Stimulated activated CD8-positive, alpha-beta memory T cell treated with anti-CD3 and anti-CD28 coated beads, Interleukin-2, amount 100 ng/mL, for 1 hour (primary cell): ENCODE results near the gene MIA.
"Not testable (repeated sequence)": the region's sequence is repeated elsewhere in the genome, so short reads cannot be mapped to it uniquely, and the experiment has no call there.

ENCODE experiments used
- DNase-seq, 2 donors: peaks; one replicate each; pipeline ENCODE4 v3.0.0-alpha.2; 2020; ENCODE audit warnings: low read depth in 2 of 2

MIA gene

DNA sequence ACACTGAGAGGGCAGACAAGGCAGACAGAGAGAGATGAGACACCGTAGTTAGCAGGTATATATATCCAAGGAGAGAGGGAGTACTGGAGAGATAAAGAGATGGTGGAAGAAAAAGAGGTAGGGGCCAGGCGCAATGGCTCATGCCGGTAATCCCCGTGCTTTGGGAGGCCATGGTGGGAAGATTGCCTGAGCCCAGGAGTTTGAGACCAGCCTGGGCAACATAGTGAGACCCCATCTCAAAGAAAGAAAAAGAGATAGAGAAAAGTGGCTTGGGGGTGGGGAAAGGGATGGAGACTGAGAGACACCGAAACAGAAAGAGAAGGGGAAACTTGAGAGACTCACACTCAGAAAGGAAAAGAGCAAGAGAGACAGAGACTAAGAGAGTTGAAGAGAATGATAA is 5.3 kb downstream of the MIA start:
- no peak for DNase-seq

DNA sequence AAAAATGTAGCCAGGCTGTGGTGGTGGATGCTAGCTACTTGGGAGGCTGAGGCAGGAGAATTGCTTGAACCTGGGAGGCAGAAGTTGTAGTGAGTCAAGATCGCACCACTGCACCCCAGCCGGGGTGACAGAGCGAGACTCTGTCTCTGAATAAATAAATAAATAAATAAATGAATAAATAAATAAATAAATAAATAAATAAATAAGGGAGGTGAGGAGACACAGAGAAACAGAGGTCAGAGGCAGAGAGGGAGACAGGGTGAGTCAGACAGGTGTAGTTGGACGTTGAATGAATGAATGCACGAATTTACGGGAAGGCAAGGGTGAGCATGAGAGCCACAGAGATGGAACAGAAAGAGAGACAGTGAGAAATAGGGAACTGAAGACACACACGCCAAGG is 5.8 kb downstream of the MIA start:
- DNase-seq = no peak

DNA sequence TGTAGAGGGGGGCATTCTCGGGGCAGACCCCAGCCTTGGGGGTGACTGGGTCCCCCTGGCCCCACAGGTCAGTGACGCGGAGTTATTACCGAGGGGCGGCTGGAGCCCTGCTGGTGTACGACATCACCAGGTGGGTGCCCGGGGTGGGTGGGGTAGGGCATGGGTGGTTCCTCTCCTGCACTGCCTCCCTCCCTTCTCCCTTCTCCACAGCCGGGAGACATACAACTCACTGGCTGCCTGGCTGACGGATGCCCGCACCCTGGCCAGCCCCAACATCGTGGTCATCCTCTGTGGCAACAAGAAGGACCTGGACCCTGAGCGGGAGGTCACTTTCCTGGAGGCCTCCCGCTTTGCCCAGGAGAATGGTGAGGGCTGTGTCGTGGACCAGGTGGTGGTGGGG is 8.4 kb downstream of the MIA start:
- DNase-seq = no peak

DNA sequence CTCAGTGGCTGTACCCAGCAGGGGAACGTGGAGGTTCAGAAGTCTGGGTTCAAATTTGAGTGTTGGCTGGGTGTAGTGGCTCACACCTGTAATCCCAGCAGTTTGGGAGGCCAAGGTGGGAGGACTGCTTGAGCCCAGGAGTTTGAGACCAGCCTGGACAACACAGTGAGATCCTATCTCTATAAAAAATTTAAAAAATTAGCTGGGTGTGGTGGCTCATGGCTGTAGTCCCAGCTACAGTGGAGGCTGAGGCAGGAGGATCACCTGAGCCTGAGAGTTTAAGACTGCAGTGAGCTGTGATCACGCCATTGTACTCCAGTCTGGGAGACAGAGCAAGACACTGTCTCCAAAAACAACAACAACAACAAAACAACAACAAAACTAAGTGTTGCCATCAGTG is 8.8 kb downstream of the MIA start:
- not testable (repeated sequence) for DNase-seq

DNA sequence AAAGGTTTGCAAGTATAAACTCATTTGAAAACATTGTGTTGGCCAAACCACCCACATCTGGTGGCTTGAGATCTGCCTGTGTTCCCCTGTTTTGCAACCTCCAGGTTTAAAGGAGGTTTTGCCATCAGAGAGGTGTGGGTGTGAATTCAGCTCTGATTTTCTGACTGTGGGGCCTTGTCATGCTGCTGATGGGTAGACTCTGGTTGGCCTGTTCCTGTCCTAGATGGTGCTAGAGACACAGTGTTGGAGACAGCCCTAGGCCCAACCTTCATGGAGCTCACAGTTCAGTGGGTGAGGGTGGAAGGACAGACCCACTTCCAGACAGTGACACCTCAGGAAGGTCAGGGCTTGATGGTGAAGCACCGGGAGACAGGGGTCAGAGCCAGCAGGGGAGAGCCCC is 10.2 kb downstream of the MIA start:
- DNase-seq = no peak

DNA sequence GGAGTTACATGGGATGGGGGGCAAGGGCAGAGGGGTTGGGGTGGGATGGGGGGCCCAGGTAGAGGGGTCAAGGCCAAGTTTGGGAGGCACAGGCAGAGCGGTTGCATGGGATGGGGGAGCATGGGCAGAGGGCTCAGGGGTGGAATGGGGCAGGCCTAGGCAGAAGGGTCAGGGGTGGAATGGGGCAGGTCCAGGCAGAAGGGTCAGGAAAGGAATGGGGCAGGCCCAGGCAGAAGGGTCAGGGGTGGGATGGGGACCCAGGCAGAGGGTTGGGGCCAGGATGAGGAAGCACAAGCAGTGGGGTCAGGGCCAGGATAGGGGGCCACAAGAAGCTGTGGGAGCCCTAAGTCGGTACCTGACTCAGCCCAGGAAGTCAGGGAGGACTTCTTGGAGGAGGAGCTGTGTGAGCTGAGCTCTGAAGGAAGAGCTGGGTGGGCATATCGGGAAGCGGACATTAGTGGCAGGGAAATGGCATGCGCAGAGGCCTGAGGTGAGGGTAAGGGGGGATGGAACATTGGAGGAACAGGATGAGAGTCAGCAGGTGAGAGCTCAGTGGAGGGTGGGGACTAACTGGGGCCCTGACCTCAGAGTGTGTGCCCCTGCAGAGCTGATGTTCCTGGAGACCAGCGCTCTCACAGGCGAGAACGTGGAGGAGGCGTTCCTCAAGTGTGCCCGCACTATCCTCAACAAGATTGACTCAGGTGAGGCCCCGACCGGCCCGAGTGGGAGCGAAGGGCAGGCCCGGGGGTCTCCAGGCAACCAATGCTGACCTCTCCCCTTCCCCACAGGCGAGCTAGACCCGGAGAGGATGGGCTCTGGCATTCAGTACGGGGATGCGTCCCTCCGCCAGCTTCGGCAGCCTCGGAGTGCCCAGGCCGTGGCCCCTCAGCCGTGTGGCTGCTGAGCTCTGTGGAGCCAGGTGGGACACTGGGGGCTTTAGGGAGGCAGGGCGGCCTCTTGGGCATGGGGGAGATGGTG is 11.0 kb downstream of the MIA start:
- no peak for DNase-seq

DNA sequence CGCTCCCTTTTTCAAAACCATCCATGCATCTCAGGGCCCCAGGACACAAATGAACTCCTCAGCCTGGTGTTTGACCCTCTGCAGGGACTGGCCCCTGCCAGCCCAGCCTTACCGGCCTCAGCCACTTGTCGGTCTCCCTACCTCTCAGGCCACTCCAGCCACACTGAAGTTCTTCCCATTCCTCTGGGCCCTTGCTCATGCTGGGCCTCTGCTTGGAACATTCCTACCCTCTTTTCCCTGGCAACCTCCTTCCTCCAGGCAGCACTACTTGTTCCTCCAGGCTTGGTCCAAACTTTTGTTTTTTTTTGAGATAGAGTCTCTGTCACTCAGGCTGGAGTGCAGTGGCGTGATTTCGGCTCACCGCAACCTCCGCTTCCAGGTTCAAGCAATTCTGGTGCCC is 16.0 kb downstream of the MIA start:
- DNase-seq = no peak

DNA sequence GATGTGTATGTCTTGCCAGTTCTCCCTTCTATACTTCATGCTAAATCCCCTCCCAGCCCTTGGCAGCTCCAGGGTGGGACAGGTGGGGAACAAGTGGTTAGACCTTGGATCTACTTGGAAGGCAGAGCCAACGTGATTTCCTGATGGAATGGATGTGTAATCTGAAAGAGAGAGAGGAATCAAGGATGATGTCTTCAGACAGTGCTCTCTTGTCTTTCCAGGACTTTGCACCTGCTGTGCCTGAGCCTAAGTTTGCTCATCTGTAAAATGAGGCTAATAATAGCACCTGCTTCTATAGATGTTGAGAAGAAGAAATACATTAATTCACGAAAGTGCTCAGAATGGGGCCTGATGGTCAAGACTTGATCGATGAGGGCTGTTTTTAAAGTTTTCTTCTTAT is 16.7 kb downstream of the MIA start:
- no peak for DNase-seq

DNA sequence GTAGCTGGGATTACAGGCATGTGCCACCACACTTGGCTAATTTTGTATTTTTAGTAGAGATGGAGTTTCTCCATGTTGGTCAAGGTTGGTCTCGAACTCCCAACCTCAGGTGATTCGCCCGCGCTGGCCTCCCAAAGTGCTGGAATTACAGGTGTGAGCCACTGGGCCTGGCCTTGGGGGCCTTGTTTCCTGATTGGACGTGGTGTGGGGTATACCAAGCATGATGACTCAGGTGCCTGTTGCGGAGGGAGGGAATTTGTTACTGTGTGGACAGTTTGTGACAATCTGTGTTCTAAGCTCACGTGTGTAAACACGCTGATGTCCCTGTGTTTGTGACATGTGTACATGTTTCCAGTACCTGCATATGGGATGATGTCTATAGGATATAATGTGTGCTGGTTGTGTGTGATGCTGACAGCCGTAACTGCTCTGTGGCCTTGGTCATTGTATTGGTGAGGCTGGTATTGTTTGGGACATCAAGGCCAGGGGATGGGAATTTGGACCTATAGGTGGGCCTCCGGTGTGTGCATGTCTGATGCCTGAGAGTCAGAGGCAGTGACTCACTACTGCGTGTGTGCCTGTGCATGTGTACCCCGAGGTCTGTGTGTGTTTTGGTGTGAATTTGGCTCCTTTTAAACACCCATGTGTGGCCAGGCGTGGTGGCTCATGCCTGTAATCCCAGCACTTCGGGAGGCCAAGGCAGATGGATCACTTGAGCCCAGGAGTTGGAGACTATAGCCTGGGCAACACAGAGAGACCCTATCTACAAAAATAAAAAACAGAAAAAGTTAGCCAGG is 22.0 kb downstream of the MIA start:
- no peak for DNase-seq

DNA sequence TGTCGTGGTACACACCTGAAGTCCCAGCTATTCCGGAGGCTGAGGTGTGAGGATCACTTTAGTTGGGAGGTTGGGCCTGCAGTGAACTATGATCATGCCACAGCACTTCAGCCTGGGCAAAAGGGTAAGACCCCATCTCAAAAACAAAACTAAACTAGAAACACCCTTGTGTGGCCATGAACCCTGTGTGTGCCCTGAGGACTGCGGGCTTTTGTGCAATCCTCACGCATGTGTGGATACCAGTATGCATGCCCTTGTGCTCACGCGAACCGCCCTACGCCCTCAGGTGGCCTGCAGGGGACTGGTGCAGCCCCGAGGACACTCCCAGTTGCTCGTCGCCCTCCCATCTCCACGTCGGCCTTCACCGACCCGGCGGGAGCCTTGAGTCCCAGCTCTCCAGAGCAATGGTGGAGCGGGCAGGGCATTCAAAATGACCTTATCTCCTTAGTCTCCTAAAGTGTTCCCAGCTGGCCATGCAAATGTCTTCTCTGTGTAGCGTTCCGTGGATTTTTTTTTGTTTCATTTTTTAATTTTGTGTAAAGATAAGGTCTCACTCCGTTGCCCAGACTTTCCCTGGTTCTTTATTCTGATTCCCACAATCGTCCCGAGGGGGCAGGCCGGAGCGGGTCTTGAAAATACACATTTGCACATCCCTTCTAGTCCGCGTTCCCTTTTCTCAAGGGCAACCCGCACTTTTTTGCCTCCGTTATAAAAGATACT is 22.8 kb downstream of the MIA start:
- DNase-seq = peak; percentile 31 to 43

DNA sequence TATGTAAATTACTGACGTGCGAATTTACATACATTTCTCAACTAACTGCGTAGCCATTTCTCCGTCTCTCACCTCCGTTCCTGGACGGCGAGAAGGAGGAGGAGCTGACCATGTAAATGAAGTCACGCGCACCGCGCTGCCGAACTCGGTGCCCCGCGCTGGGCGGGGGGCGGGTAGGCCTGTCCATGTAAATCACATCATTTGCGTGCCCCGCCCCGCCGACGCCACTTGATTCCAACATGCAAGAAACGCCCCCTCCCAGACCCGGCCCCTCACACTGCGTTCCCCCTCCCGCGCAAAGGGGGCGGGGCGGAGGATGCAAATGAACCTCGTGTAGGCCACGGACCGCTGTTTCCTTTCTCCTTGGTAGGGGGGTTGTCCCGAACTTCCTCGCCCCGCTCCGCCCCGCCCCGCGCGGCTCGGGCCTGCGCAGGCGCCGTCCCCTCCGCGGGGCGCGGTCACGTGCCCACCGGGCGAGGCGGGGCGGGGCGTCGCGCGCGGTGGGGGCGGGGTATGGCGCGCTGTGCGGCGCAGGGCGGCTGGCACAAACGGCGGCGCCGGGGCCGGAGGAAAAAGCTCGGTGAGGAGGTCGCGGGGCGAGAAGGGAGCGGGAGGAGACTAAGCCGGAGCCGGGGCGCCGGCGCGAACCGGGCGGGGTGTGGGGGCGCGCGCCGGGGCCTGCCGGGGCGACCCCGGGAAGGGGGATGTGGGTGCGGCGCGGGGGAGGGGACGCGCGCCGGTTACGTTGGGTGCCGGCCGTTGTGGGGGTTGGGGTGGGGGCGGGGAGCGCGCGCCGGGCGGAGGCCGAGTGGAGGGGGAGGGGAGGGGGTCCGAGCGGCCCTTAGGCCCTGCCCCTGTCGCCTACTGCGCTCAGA is 23.6 kb downstream of the MIA start, which contains the start of gene EGLN2:
Gene EGLN2, plus strand, starts transcription at position 509 of the 875 bp plus-strand sequence. CDS start 1,382 bp downstream, outside the sequence.
- peak; percentile 100 for DNase-seq

DNA sequence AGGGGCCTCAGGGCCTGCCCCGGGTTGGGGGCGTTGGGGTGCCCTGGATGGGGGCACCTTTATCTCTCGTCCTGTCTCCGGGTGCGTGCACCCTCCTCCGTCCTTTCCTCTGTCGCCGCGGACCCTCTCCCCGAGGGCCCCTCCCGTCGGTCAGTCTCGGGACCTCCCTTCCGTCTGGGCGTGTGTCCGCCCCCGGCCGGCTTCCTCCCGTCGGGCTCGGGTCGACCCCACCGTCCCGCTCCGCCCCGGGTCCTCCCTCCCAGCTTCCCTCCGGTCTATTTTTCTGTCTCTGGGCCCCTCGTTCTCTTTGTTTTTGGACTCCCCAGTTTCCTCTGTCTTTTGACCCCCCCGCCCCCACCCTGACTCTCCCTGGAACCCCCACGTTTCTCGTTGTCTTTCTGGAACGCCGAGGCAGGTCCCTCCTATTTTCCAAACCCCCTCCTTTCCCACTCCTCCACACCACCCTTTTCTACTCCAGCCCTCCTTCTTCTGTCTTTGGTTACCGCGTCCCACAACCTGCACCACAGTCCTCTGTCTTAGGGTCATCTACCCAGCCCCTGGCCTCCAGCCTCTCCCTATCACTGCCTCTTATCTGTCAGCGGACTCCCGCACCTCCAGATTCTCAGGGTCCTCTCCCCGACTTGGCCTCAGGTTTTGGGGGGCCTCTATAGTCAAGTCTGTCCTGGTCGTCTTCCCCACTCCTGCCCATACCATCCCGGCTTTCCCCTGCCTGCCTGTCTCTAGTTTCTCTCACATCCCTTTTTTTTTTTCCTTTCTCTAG is 24.4 kb downstream of the MIA start:
- DNase-seq = no peak

DNA sequence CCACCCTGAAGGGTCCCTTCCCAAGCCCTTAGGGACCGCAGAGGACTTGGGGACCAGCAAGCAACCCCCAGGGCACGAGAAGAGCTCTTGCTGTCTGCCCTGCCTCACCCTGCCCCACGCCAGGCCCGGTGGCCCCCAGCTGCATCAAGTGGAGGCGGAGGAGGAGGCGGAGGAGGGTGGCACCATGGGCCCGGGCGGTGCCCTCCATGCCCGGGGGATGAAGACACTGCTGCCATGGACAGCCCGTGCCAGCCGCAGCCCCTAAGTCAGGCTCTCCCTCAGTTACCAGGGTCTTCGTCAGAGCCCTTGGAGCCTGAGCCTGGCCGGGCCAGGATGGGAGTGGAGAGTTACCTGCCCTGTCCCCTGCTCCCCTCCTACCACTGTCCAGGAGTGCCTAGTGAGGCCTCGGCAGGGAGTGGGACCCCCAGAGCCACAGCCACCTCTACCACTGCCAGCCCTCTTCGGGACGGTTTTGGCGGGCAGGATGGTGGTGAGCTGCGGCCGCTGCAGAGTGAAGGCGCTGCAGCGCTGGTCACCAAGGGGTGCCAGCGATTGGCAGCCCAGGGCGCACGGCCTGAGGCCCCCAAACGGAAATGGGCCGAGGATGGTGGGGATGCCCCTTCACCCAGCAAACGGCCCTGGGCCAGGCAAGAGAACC is 25.1 kb downstream of the MIA start:
- no peak for DNase-seq

DNA sequence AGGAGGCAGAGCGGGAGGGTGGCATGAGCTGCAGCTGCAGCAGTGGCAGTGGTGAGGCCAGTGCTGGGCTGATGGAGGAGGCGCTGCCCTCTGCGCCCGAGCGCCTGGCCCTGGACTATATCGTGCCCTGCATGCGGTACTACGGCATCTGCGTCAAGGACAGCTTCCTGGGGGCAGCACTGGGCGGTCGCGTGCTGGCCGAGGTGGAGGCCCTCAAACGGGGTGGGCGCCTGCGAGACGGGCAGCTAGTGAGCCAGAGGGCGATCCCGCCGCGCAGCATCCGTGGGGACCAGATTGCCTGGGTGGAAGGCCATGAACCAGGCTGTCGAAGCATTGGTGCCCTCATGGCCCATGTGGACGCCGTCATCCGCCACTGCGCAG is 25.7 kb downstream of the MIA start:
- no peak for DNase-seq

DNA sequence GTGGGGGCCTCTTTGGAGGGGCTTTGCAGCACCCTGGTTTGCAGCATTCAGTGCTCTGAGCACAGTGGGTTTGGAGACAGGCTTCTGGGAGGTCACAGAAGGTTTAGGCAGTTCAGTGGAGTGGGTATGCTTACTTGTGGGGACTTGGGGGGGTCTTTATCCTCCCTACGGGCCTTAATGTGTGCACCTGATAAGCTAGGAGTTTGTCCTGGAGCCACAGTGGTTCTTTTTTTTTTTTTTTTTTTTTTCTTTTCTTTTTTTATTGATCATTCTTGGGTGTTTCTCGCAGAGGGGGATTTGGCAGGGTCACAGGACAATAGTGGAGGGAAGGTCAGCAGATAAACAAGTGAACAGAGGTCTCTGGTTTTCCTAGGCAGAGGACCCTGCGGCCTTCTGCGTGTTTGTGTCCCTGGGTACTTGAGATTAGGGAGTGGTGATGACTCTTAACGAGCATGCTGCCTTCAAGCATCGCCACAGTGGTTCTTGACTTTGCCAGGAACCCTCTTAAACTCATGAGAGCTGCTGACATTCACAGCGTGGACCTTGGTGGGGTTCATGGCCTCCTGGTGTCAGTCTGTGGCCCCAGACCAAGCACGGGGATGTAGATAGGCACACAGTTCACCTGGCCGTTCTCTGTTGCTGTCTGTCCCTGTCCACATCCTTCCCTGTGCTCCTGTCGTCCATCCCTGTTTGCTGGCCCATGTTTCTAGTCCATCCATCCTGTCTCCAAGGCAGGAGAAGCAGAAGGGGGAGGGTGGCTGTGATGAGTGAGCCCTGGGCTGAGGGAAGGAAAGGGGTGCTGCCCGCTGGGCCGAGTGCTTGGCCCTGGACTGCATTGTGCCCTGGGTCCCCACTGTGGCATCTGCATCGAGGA is 26.3 kb downstream of the MIA start:
- no peak for DNase-seq

DNA sequence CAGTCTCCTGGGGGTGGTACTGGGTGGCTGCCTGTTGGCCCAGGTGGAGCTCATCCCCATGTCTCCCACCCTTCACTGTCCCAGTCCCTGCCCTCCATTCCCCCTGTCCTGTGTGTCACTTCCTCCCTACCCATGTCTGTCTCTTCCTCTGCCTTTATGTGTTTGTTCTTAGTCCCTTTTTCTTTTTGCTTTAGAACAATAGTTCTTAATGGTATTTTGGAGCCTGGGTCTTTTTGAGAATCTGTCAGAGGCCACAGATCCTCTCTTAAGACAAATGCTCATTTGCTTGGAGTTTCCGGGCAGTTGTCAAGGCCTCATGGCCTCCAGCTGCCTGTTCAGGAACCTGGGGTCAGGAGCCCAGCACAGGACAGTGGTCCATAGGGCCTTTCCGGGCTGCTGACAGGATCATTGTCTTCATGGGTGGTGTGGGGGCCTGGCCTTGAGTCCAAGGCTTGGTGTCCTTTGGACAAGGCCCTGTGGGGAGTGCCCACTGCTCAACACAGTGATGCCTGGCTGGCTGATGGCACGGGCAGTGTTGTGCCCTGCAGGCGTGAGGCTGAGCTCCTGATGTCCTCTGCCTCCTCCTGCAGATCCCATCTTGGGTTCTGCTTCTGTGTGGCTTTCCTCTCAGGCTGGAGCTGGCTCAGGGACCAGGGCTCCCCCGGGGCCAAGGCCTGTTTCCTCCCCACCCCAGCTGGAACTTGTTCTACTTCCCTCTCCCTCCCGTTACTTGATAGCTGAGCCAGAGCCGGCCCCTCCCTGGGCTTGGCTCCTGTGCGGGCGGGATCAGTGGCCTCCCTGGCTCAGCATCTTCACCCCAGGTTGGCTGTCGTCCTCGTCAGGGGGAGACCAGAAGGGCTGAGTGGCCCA is 27.2 kb downstream of the MIA start:
- no peak for DNase-seq

DNA sequence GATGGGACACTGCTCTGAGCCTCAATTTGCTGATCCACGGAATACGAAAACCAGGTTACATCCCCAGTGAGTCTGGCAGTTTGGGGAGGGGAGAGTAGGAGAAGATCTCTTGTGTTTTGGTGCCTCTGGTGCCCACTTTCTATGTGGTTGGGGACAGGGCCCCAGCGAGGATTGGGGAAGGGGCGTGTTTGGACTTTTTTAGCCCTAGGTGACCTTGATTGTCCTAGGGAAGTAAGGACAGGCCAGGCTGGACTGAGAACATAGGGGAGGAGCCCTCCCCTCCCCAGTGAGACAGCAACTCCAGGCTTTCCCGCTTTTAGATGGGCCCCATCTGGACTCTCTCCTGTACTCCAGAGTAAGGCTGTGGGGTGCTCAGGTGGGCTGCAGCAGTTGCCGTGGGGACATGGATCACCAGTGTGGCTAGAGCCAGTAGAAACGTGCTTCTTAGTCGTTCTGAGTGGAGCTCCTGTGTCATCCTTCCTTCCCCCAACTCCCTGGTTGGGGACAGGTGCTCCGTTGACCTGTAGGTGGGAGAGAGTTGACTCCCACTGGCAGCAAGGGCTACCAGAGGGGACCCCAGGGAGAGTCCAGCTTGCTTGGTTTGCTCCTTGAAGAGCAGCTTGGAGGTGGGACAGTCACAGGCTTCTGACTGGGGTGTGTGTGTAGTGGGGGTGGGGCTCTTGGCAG is 28.0 kb downstream of the MIA start:
- no peak for DNase-seq
